Measurements from ENCODE around the gene RAP1GAP. TPM values are rescaled to one million over a fixed set of nuclear protein-coding genes. Genes with fewer than 3 reads are reported as not detected.

The RAP1GAP gene
- total RNA-seq, 1 experiment from 2014 or later = 13.4 TPM

- H4K20me1 ChIP-seq (ENCODE audit: insufficient read depth) = no peaks in the 10 kb centered on the region
- no peak overlapping the region for H3K4me3 ChIP-seq (replicated peaks in 1 of 2; ENCODE audit: low read depth in 1 of 2, low read length in 2 of 2)
- peak overlapping the region; percentile 17; the same call in 1 of the 2 replicates for H3K9ac ChIP-seq (ENCODE audit: low read length)
- ATAC-seq (peak; percentile 52), DNase-seq (ENCODE audit: low read depth, low spot score) (no peak)
- no peaks in the 10 kb centered on the region for H3K27me3 ChIP-seq (ENCODE audit: insufficient read depth, low read length)
- intact Hi-C loops (cut with micrococcal nuclease) = no loop called here
- no peak overlapping the region for H2AFZ ChIP-seq (ENCODE audit: low read depth, low read length, poor library complexity, severe bottlenecking)
- H3K4me2 ChIP-seq (ENCODE audit: low read length) = peak overlapping the region; percentile 51
- H3K79me2 ChIP-seq (ENCODE audit: insufficient read depth, low read length) = no peaks in the 10 kb centered on the region
- H3K9me3 ChIP-seq (ENCODE audit: control insufficient read depth in 1 of 2, insufficient read depth in 1 of 2, low read depth in 1 of 2, low read length in 2 of 2) = no peaks in the 10 kb centered on the region
- no peaks in the 10 kb centered on the region for H3K9me2 ChIP-seq (ENCODE audit: insufficient read depth)
- no TSS peak for BruUV-seq (replicated peaks)
- H3K27ac ChIP-seq (ENCODE audit: low read depth, low read length) = 0 out of 2 replicates have a peak overlapping the region, but pooled peaks have one; percentile 24
- H3K36me3 ChIP-seq (ENCODE audit: control insufficient read depth in 1 of 2, insufficient read depth in 2 of 2, low read length in 2 of 2) = no peaks in the 10 kb centered on the region
- peaks cover 12 to 33% of the 10 kb centered on the region in 2 experiments for H3K4me1 ChIP-seq (ENCODE audit: control insufficient read depth in 1 of 2, insufficient read depth in 2 of 2, low read length in 2 of 2)
- RAD21 ChIA-PET (ENCODE audit: low non-redundant PET in 1 of 2, low total read pairs in 2 of 2, uncharacterized antibody in 2 of 2, unreplicated experiment in 2 of 2) = no interaction called here
- CTCF ChIA-PET = no interaction called here
- TF ChIP-seq CBX3 (IDR thresholded peaks at IDR 0.05; ENCODE audit: low read depth) (no peak), POLR2AphosphoS5 (IDR thresholded peaks at IDR 0.05; ENCODE audit: low read depth, low read length) (peak; percentile 26; the same call in 1 of the 2 replicates)
- POLR2A ChIA-PET = no interaction called here
Measured at GRCh38 chr1:21626921-21627339, 42.2 kb downstream of the RAP1GAP start.

DNA sequence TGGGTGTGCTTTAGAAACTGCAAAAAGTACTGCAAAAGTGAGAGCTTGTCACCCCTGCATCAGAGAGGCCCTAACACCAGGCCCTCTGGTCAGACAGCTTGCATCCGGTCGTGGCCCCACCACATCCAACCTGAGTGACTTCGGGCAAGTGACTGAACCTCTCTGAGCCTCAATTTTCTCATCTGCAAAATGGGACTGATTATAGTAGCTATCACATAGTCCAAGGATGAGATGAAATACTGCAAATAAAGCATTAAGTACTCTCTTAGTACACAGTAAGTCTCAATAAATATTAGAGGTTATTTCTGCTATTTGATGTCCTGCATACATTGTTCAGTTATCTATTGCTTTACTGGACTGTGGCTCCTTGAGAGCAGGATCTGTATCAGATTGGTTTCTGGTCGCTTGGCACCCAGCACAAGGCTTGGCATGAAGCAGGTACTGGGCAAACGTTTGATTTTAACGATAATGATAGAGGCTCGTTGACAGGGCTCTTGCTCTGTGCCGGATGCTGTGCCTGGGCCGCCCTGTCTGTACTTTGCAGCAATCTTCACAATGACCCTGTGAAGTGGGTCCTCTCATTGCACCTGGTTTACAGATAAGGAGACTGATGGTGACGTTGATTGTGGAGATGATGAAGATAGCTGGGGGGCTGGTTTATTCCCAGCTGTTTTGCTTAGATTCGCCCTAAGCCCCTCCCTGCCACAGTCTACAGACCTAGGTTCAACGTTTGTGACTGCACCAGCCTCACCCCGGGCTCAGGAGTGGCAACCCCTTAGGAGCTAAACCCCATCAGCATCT, 43.6 kb downstream of the RAP1GAP start:
- no peaks in the 10 kb centered on the region for H3K36me3 ChIP-seq (ENCODE audit: control insufficient read depth in 1 of 2, insufficient read depth in 2 of 2, low read length in 2 of 2)
- H3K4me3 ChIP-seq (replicated peaks in 1 of 2; ENCODE audit: low read depth in 1 of 2, low read length in 2 of 2) = no peak overlapping the region
- H3K27ac ChIP-seq (ENCODE audit: low read depth, low read length) = no peak overlapping the region
- intact Hi-C loops (cut with micrococcal nuclease) = no loop called here
- peaks cover 15 to 41% of the 10 kb centered on the region in 2 experiments for H3K4me1 ChIP-seq (ENCODE audit: control insufficient read depth in 1 of 2, insufficient read depth in 2 of 2, low read length in 2 of 2)
- DNase-seq (ENCODE audit: low read depth, low spot score) (no peak), ATAC-seq (no peak)
- no TSS peak for BruUV-seq (replicated peaks)
- no peaks in the 10 kb centered on the region for H3K9me3 ChIP-seq (ENCODE audit: control insufficient read depth in 1 of 2, insufficient read depth in 1 of 2, low read depth in 1 of 2, low read length in 2 of 2)
- no peaks in the 10 kb centered on the region for H4K20me1 ChIP-seq (ENCODE audit: insufficient read depth)
- no peaks in the 10 kb centered on the region for H3K27me3 ChIP-seq (ENCODE audit: insufficient read depth, low read length)
- no peaks in the 10 kb centered on the region for H3K9me2 ChIP-seq (ENCODE audit: insufficient read depth)
- TF ChIP-seq SRF (IDR thresholded peaks at IDR 0.05; ENCODE audit: low read depth) (no peak), POLR2A (IDR thresholded peaks at IDR 0.05; ENCODE audit: borderline replicate concordance, extremely low read depth, insufficient read depth, insufficient read length) (no peak), ZNF274 (IDR thresholded peaks at IDR 0.05; ENCODE audit: low read depth, low read length) (no peak), SP1 (IDR thresholded peaks at IDR 0.05; ENCODE audit: low read depth) (no peak), ZBTB33 (IDR thresholded peaks at IDR 0.05; ENCODE audit: extremely low read depth, insufficient replicate concordance, low read length) (no peak), CTCF (IDR thresholded peaks at IDR 0.05 in 2 of 3, conservative IDR thresholded peaks at IDR 0.05 in 1 of 3; ENCODE audit: borderline replicate concordance in 1 of 3, insufficient read depth in 1 of 3, low read depth in 2 of 3, low read length in 2 of 3) (no peak), EZH2phosphoT487 (IDR thresholded peaks at IDR 0.05; ENCODE audit: borderline replicate concordance) (no peak), FOSL1 (IDR thresholded peaks at IDR 0.05; ENCODE audit: low read depth) (no peak), ELF1 (IDR thresholded peaks at IDR 0.05; ENCODE audit: borderline replicate concordance, low read depth) (no peak), POLR2AphosphoS5 (IDR thresholded peaks at IDR 0.05; ENCODE audit: low read depth, low read length) (no peak), EGR1 (IDR thresholded peaks at IDR 0.05; ENCODE audit: low read depth) (no peak), SIN3A (IDR thresholded peaks at IDR 0.05; ENCODE audit: low read depth) (no peak), RAD21 (IDR thresholded peaks at IDR 0.05; ENCODE audit: low read depth) (no peak)
- H3K4me2 ChIP-seq (ENCODE audit: low read length) = no peak overlapping the region
- no peak overlapping the region for H3K9ac ChIP-seq (ENCODE audit: low read length)
- ChIA-PET CTCF (interaction anchor here (1.2 kb wide), 1 partner anchor 30 kb away, joined by 3 read pairs; no protein-coding TSS in a partner anchor), RAD21 (ENCODE audit: low non-redundant PET in 1 of 2, low total read pairs in 2 of 2, uncharacterized antibody in 2 of 2, unreplicated experiment in 2 of 2) (no interaction called here), POLR2A (no interaction called here)
- H3K79me2 ChIP-seq (ENCODE audit: insufficient read depth, low read length) = no peaks in the 10 kb centered on the region
- no peak overlapping the region for H2AFZ ChIP-seq (ENCODE audit: low read depth, low read length, poor library complexity, severe bottlenecking)

Measured in HCT116 (cell line).